K562 (cell line): Measurements from ENCODE around the gene SEZ6L. TPM values are rescaled to one million over a fixed set of nuclear protein-coding genes. Genes with fewer than 3 reads are reported as not detected.

Source experiments
- BCLAF1 ChIP-seq, 2 experiments: fragments of 450-650 bp in 1 of 2; IDR thresholded peaks; 2 replicates each; pipeline ENCODE4 v1.6.1; 2011 to 2017; ENCODE audit warnings: low read depth in 2 of 2, antibody characterized with exemption in 1 of 2, borderline replicate concordance in 1 of 2, low read length in 1 of 2, mild to moderate bottlenecking in 1 of 2, mixed read lengths in 1 of 2; ENCODE audit not compliant: control insufficient read depth in 1 of 2
- C11orf30 ChIP-seq: fragments of 450-650 bp; IDR thresholded peaks from 2 replicates; pipeline ENCODE4 v1.6.1; 2016; ENCODE audit warnings: low read depth, mild to moderate bottlenecking
- CBFA2T2 ChIP-seq: fragments of 450-650 bp; conservative IDR thresholded peaks from 2 replicates; pipeline ENCODE4 v1.6.1; 2017; ENCODE audit warnings: mild to moderate bottlenecking
- CHAMP1 ChIP-seq: fragments of 450-650 bp; IDR thresholded peaks from 2 replicates; pipeline ENCODE4 v1.6.1; 2016; ENCODE audit warnings: mild to moderate bottlenecking
- CREB1 ChIP-seq, 2 experiments: sonication (generic) in 1 of 2; formaldehyde crosslinking in 1 of 2; IDR thresholded peaks; 2 replicates each; pipeline versions ENCODE4 v1.6.1 to v1.8.0; 2012 to 2022; ENCODE audit warnings: inconsistent platforms in 1 of 2, mild to moderate bottlenecking in 1 of 2, missing genetic modification reagents in 1 of 2, moderate library complexity in 1 of 2
- ELF1 ChIP-seq: fragments of 200-800 bp; sonication (Bioruptor generic); IDR thresholded peaks from 2 replicates; pipeline ENCODE4 v1.6.1; 2016; ENCODE audit warnings: missing genetic modification characterization, missing compliant biosample characterization
- ETV6 ChIP-seq, 3 experiments: fragments of 150-350 bp in 1 of 3; sonication (generic) in 1 of 3; formaldehyde crosslinking in 1 of 3; IDR thresholded peaks; 2 replicates each; pipeline versions ENCODE4 v1.6.1 to v1.8.0; 2014 to 2022; ENCODE audit warnings: borderline replicate concordance in 2 of 3, low read depth in 2 of 3, antibody characterized with exemption in 1 of 3, low read length in 1 of 3, mild to moderate bottlenecking in 1 of 3, missing genetic modification reagents in 1 of 3
- HDGF ChIP-seq: fragments of 450-650 bp; IDR thresholded peaks from 2 replicates; pipeline ENCODE4 v1.6.1; 2016
- MCM2 ChIP-seq: fragments of 450-650 bp; IDR thresholded peaks from 2 replicates; pipeline ENCODE4 v1.6.1; 2017; ENCODE audit warnings: low read depth, mild to moderate bottlenecking
- MNT ChIP-seq, 2 experiments: fragments of 450-650 bp; conservative IDR thresholded peaks; 2 replicates each; pipeline ENCODE4 v1.6.1; 2017; ENCODE audit warnings: mild to moderate bottlenecking in 2 of 2, moderate library complexity in 2 of 2
- RBM39 ChIP-seq: fragments of 200-400 bp; formaldehyde crosslinking; optimal IDR thresholded peaks from 2 replicates; pipeline ENCODE3; 2018; ENCODE audit warnings: low read depth, low read length
- RNF2 ChIP-seq: sonication (generic); IDR thresholded peaks from 2 replicates; pipeline ENCODE4 v1.6.1; 2016
- SLC30A9 ChIP-seq: fragments of 250-450 bp; sonication (Bioruptor Pico); IDR thresholded peaks from 2 replicates; pipeline ENCODE4 v1.8.0; 2022; ENCODE audit warnings: mild to moderate bottlenecking, moderate library complexity
- SMAD4 ChIP-seq: fragments of 250-450 bp; sonication (Bioruptor Pico); conservative IDR thresholded peaks from 2 replicates; pipeline ENCODE4 v1.8.0; 2021; ENCODE audit warnings: inconsistent platforms, mild to moderate bottlenecking, moderate library complexity
- SREBF2 ChIP-seq: sonication (generic); formaldehyde crosslinking; IDR thresholded peaks from 2 replicates; pipeline ENCODE4 v1.4.0; 2020; ENCODE audit warnings: mild to moderate bottlenecking, missing genetic modification reagents
- TCF3 ChIP-seq: sonication (generic); formaldehyde crosslinking; IDR thresholded peaks from 2 replicates; pipeline ENCODE4 v1.4.0; 2020; ENCODE audit warnings: mild to moderate bottlenecking, missing genetic modification reagents
- TEAD1 ChIP-seq, 2 experiments: fragments of 450-650 bp in 1 of 2; sonication (generic) in 1 of 2; formaldehyde crosslinking; IDR thresholded peaks; 2 replicates each; pipeline versions ENCODE4 v1.4.0 to v1.8.0; 2020 to 2022; ENCODE audit warnings: mild to moderate bottlenecking in 2 of 2, missing genetic modification reagents in 1 of 2
- ZC3H8 ChIP-seq: fragments of 450-650 bp; IDR thresholded peaks from 2 replicates; pipeline ENCODE4 v1.6.1; 2017
- ZNF280A ChIP-seq: fragments of 450-650 bp; IDR thresholded peaks from 2 replicates; pipeline ENCODE4 v1.6.1; 2018; ENCODE audit warnings: mild to moderate bottlenecking, low read depth; ENCODE audit not compliant: partially characterized antibody
- polyA plus RNA-seq, 8 experiments: library from polyadenylated mRNA; depleted of rRNA in 4 of 8; stranded (reverse) in 5 of 8; unstranded in 3 of 8; fragments of >200 nt; fragmentation: Nextera tagmentation in 2 of 8; fragmentation: Illumina TruSeq in 1 of 8; extraction: Ambion mirVana in 2 of 8; extraction: Trizol in 1 of 8; gene quantifications; 2 replicates each; pipeline versions ENCODE4 v1.2.1 to v1.2.3, GENCODE V29; 2011 to 2014; ENCODE audit warnings: inconsistent platforms in 1 of 8, missing spikeins in 1 of 8
- total RNA-seq, 7 experiments: library from RNA; depleted of rRNA in 6 of 7; stranded (reverse); fragments of >200 nt in 6 of 7; fragmentation: Illumina TruSeq in 2 of 7; extraction: Trizol in 2 of 7; gene quantifications; 2 replicates each; pipeline versions ENCODE4 v1.2.1 to v1.2.3, GENCODE V29; 2011 to 2021; ENCODE audit warnings: low replicate concordance in 1 of 7

The SEZ6L gene
- total and polyA plus RNA-seq, 9 of the 15 experiments (the other 6 are each of a cell fraction or from before 2014, with no cell fraction given): not detected

- peak; percentile 97 for TF ChIP-seq TCF3 (CRISPR knock-in tag)
- no peak for TF ChIP-seq HDGF
- TF ChIP-seq MNT (conservative IDR thresholded peaks at IDR 0.05): peak; percentile 36 to 57; a peak in 3 of 4 replicates
- TF ChIP-seq ELF1 (tag): no peak
- peak; percentile 83 for TF ChIP-seq CBFA2T2
- TF ChIP-seq RNF2: peak; percentile 89
- no peak for TF ChIP-seq ZNF280A
- no peak for TF ChIP-seq ZC3H8
- TF ChIP-seq RBM39: no peak
- TF ChIP-seq MCM2: 0 out of 2 replicates have a peak, but pooled peaks have one; percentile 60
- TF ChIP-seq TEAD1 (CRISPR knock-in tag; IDR thresholded peaks at IDR 0.05): peak in 1 of 2 experiments; percentile 77; a peak in 2 of 4 replicates
- TF ChIP-seq SREBF2 (CRISPR knock-in tag): no peak
- TF ChIP-seq ETV6 (IDR thresholded peaks at IDR 0.05; ENCODE audit: borderline replicate concordance in 1 of 2, low read depth in 2 of 2, low read length in 1 of 2): 0 out of 4 replicates have a peak, but pooled peaks of 1 of the 2 experiments have one; percentile 12
- no peak for TF ChIP-seq ETV6 (CRISPR knock-in tag; IDR thresholded peaks at IDR 0.05; ENCODE audit: borderline replicate concordance)
- peak; percentile 22; the same call in 1 of the 2 replicates for TF ChIP-seq C11orf30
- no peak; the same call in 1 of the 2 replicates for TF ChIP-seq SMAD4 (CRISPR knock-in tag)
- no peak for TF ChIP-seq CREB1 (IDR thresholded peaks at IDR 0.05)
- no peak for TF ChIP-seq CREB1 (CRISPR knock-in tag; IDR thresholded peaks at IDR 0.05)
- TF ChIP-seq SLC30A9 (CRISPR knock-in tag): no peak
- TF ChIP-seq BCLAF1 (IDR thresholded peaks at IDR 0.05; ENCODE audit: borderline replicate concordance in 1 of 2, control insufficient read depth in 1 of 2, low read depth in 2 of 2, low read length in 1 of 2): no peak
- peak; percentile 49; the same call in 1 of the 2 replicates for TF ChIP-seq CHAMP1
Measured at GRCh38 chr22:26404851-26405421, 235.7 kb downstream of the SEZ6L start (continued).
